Mesendoderm (in vitro differentiated cells): ENCODE data around the gene CSNK1A1L.
A peak's percentile ranks its signal among the peaks of the same experiment; 100 is the strongest.

Experiments
- DNase-seq: peaks from one replicate; pipeline ENCODE4 v3.0.0; 2013
- H2AK5ac ChIP-seq: 2 replicates; pipeline ENCODE4 v1.6.1; 2013; ENCODE audit warnings: low read length, inconsistent platforms
- H2BK120ac ChIP-seq: 2 replicates; pipeline ENCODE4 v1.6.1; 2013; ENCODE audit warnings: low read depth, mild to moderate bottlenecking, low read length, moderate library complexity, mixed read lengths
- H2BK15ac ChIP-seq: replicated peaks from 2 replicates; pipeline ENCODE4 v1.6.1; 2013; ENCODE audit warnings: low read depth, mild to moderate bottlenecking, moderate library complexity
- H2BK5ac ChIP-seq: 2 replicates; pipeline ENCODE4 v1.6.1; 2013; ENCODE audit warnings: low read length, inconsistent platforms
- H3K18ac ChIP-seq: 2 replicates; pipeline ENCODE4 v1.6.1; 2013; ENCODE audit warnings: mild to moderate bottlenecking, low read length, mixed read lengths
- H3K23ac ChIP-seq: one replicate; pipeline ENCODE4 v1.6.1; 2013; ENCODE audit warnings: low read length
- H3K27ac ChIP-seq: 2 replicates; pipeline ENCODE4 v1.5.1; 2013; ENCODE audit warnings: low read depth, mild to moderate bottlenecking, inconsistent platforms, low read length, moderate library complexity
- H3K27me3 ChIP-seq: 2 replicates; pipeline ENCODE4 v1.6.1; 2013; ENCODE audit warnings: low read length, control low read depth, mild to moderate bottlenecking, inconsistent platforms; ENCODE audit not compliant: insufficient read depth, poor library complexity
- H3K36me3 ChIP-seq: 2 replicates; pipeline ENCODE4 v1.6.1; 2013; ENCODE audit warnings: low read length, inconsistent platforms; ENCODE audit not compliant: control insufficient read depth, insufficient read depth
- H3K4ac ChIP-seq: one replicate; pipeline ENCODE4 v1.6.1; 2013; ENCODE audit warnings: low read depth, mild to moderate bottlenecking, low read length, moderate library complexity
- H3K4me1 ChIP-seq: 2 replicates; pipeline ENCODE4 v1.6.1; 2013; ENCODE audit warnings: low read depth, low read length, inconsistent platforms; ENCODE audit not compliant: control insufficient read depth
- H3K4me2 ChIP-seq: 2 replicates; pipeline ENCODE4 v1.6.1; 2013; ENCODE audit warnings: low read length
- H3K4me3 ChIP-seq: 2 replicates; pipeline ENCODE4 v1.5.1; 2013; ENCODE audit warnings: mild to moderate bottlenecking, low read length
- H3K56ac ChIP-seq: one replicate; pipeline ENCODE4 v1.6.1; 2013; ENCODE audit warnings: low read length
- H3K79me1 ChIP-seq: 2 replicates; pipeline ENCODE4 v1.6.1; 2013; ENCODE audit warnings: low read length, inconsistent platforms
- H3K79me2 ChIP-seq: 2 replicates; pipeline ENCODE4 v1.6.1; 2013; ENCODE audit warnings: mild to moderate bottlenecking, low read length; ENCODE audit not compliant: control insufficient read depth, insufficient read depth
- H3K9ac ChIP-seq: 2 replicates; pipeline ENCODE4 v1.6.1; 2013; ENCODE audit warnings: low read length, inconsistent platforms
- H4K5ac ChIP-seq: one replicate; pipeline ENCODE4 v1.6.1; 2013; ENCODE audit warnings: low read length
- H4K8ac ChIP-seq: one replicate; pipeline ENCODE4 v1.6.1; 2013; ENCODE audit warnings: low read depth, mild to moderate bottlenecking, control low read depth, low read length, moderate library complexity
- WGBS: extraction: QIAGEN DNeasy Blood & Tissue Kit; methylation state at CpG from one replicate; pipeline ENCODE4 v1.1.7; 2013; ENCODE audit warnings: low lambda C conversion rate, missing lambda C conversion rate; ENCODE audit not compliant: insufficient coverage; ENCODE audit errors: extremely low coverage; 5-methylcytosine and 5-hydroxymethylcytosine counted together

The CSNK1A1L gene

DNA sequence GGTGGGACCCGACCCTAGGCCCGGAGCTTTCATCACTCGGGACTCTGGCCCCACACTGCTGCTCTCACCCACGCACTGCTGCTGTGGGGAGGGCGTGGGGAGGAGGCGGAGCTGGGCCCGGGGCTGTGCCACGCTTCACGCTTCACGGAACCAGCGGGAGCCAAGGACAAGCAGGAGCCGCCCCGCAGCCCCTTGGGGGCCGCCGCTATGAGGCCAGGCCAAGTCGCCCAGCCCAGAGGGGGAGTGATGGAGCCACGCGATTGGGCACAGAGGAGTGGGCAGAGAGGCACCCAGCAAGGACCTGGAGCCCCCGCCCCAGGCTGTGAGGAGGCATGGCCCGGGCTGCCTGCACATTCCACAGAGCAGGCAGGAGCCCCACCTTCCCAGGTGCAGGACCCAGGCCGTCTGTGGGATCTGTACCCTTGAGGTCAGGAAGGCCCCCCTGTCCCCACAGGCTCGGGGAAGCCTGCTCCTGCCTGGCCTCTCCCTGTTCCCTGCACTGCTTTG, 35.8 kb downstream of the CSNK1A1L start:
- H4K8ac ChIP-seq = no peak overlapping the region
- H2BK5ac ChIP-seq = no peak overlapping the region
- no peak overlapping the region for H4K5ac ChIP-seq
- no peak overlapping the region for H2AK5ac ChIP-seq
- WGBS = no CpG with 5 or more reads among the region's 22 CpGs
- no peak overlapping the region for H3K27ac ChIP-seq
- no peak overlapping the region for H3K9ac ChIP-seq
- H3K23ac ChIP-seq = no peak overlapping the region
- no peak overlapping the region for H3K18ac ChIP-seq
- DNase-seq = no peak
- no peaks in the 10 kb centered on the region for H3K36me3 ChIP-seq
- H3K4me3 ChIP-seq = no peak overlapping the region
- H2BK15ac ChIP-seq = no peak overlapping the region
- H3K56ac ChIP-seq = no peak overlapping the region
- H3K4me2 ChIP-seq = no peak overlapping the region
- no peaks in the 10 kb centered on the region for H3K79me1 ChIP-seq
- H3K4ac ChIP-seq = no peak overlapping the region
- H3K4me1 ChIP-seq = no peaks in the 10 kb centered on the region
- H2BK120ac ChIP-seq = no peak overlapping the region
- H3K27me3 ChIP-seq = no peaks in the 10 kb centered on the region
- no peaks in the 10 kb centered on the region for H3K79me2 ChIP-seq

DNA sequence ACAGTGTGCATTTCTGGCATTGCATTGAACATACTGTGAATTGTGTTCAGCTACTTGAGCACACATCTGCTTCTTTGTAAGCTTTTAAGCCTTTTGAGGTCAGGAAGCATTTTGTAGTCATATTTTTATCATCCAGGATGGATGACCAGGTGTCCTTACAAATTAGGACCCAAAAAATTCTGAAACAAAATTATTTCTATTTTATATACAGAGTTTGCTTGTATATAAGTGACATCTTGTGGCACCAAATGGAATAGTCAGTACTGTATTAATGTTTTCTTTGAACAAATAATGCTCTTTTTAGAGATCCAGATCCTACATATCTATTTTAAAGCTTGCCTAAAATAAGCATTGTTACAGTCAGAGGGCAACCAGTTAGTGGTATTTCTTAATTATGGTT, 36.5 kb downstream of the CSNK1A1L start:
- H2AK5ac ChIP-seq = no peak overlapping the region
- H4K5ac ChIP-seq = no peak overlapping the region
- H3K9ac ChIP-seq = no peak overlapping the region
- H3K4me2 ChIP-seq = no peak overlapping the region
- H2BK5ac ChIP-seq = no peak overlapping the region
- H3K27ac ChIP-seq = no peak overlapping the region
- DNase-seq = no peak
- no peak overlapping the region for H3K56ac ChIP-seq
- no peak overlapping the region for H3K18ac ChIP-seq
- H3K27me3 ChIP-seq = no peaks in the 10 kb centered on the region
- H2BK15ac ChIP-seq = no peak overlapping the region
- H3K4me1 ChIP-seq = no peaks in the 10 kb centered on the region
- no peak overlapping the region for H3K23ac ChIP-seq
- H3K79me1 ChIP-seq = no peaks in the 10 kb centered on the region
- H2BK120ac ChIP-seq = no peak overlapping the region
- H4K8ac ChIP-seq = no peak overlapping the region
- H3K4me3 ChIP-seq = no peak overlapping the region
- H3K79me2 ChIP-seq = no peaks in the 10 kb centered on the region
- no peaks in the 10 kb centered on the region for H3K36me3 ChIP-seq
- no peak overlapping the region for H3K4ac ChIP-seq

DNA sequence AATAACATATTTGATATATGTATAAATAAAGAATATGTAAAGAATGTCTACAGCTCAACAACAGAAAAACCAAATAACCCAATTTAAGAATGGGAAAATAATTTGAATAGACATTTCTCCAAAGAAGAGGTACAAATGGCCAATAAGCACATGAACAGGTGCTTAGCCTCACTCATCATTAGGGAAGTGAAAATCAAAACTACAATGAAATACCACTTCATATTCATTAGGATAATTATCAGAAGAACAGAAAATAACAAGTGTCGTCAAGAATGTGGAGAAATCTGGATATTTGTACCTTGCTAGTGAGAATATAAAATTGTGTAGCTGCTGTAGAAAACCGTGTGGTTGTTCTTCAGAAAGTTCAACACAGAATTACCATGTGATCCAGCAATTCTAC, 37.6 kb downstream of the CSNK1A1L start:
- no peak overlapping the region for H3K23ac ChIP-seq
- H3K27me3 ChIP-seq = no peaks in the 10 kb centered on the region
- no peak overlapping the region for H3K4me3 ChIP-seq

DNA sequence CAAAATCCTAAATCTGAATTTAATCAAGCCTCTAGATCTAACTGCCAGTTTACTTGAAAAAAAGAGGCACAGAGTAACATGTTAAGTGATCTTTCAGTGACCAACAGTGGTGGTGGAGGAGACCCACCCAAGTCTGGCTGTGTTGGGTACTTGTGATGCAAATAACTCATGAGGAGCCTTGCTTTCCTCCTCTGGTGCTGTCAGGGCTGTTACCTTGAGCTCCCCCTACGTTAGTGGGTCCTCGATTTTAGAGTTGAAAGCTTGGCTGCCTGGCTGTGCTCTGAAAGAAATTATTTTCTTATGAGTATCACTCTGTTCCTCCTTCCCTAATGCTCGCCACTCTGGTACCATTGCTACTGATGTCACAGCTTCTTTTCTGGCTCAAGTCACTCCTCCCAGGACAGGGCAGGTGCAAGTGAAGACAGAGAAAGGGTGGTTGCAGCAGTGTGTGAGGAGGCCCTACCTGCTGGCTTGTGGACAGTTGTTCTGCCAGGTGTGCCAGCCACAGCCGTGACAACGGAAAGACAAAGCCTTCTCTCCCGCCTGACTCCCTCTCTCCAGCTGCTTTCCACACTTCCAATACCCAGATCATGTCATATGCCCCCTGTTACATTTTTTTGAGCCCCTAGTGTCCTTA, 39.5 kb downstream of the CSNK1A1L start:
- no peaks in the 10 kb centered on the region for H3K27me3 ChIP-seq
- no peak overlapping the region for H4K8ac ChIP-seq
- H3K56ac ChIP-seq = no peak overlapping the region
- WGBS = no CpG with 5 or more reads among the region's 6 CpGs
- no peak overlapping the region for H3K27ac ChIP-seq
- H3K4me2 ChIP-seq = no peak overlapping the region
- no peak overlapping the region for H3K23ac ChIP-seq
- no peak overlapping the region for H3K4me3 ChIP-seq
- no peak overlapping the region for H2AK5ac ChIP-seq
- H3K18ac ChIP-seq = no peak overlapping the region
- no peak overlapping the region for H4K5ac ChIP-seq
- H3K9ac ChIP-seq = no peak overlapping the region
- H3K4ac ChIP-seq = no peak overlapping the region
- DNase-seq = peak; percentile 8
- H3K36me3 ChIP-seq = no peaks in the 10 kb centered on the region
- no peaks in the 10 kb centered on the region for H3K79me1 ChIP-seq
- H3K4me1 ChIP-seq = no peaks in the 10 kb centered on the region
- no peak overlapping the region for H2BK120ac ChIP-seq
- H3K79me2 ChIP-seq = no peaks in the 10 kb centered on the region
- no peak overlapping the region for H2BK15ac ChIP-seq
- no peak overlapping the region for H2BK5ac ChIP-seq

More for the DNA sequence above, 37.6 kb downstream of the CSNK1A1L start:
- Histone ChIP-seq H2BK5ac (no peak overlapping the region), H3K4ac (no peak overlapping the region), H3K56ac (no peak overlapping the region), H3K79me2 (no peaks in the 10 kb centered on the region), H2BK120ac (no peak overlapping the region), H3K79me1 (no peaks in the 10 kb centered on the region), H3K18ac (no peak overlapping the region), H2BK15ac (no peak overlapping the region), H4K8ac (no peak overlapping the region), H4K5ac (no peak overlapping the region), H2AK5ac (no peak overlapping the region), H3K4me2 (no peak overlapping the region), H3K27ac (no peak overlapping the region), H3K4me1 (no peaks in the 10 kb centered on the region), H3K36me3 (no peaks in the 10 kb centered on the region), H3K9ac (no peak overlapping the region)
- no CpG with 5 or more reads among the region's 2 CpGs for WGBS
- no peak for DNase-seq

DNA sequence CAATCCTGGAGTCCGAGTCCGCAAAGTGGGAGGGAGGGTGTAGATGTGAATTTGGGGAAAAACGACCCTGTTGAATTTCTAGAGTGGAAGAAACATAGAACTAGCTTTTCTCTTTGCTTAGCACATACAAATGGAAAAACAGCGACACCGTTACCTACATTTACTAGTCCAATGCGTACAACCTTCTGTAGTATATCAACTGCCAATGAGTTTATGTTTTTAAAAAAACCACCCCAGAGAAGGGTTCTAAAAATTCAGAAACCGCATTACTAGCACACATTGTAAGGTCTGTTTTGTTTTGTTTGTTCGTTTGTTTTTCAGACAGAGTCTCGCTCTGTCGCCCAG, 45.6 kb downstream of the CSNK1A1L start:
- Histone ChIP-seq H4K5ac (no peak overlapping the region), H3K18ac (no peak overlapping the region), H3K27me3 (no peaks in the 10 kb centered on the region), H2BK120ac (no peak overlapping the region), H3K79me2 (peaks cover 25% of the 10 kb centered on the region), H3K79me1 (peaks cover 2% of the 10 kb centered on the region), H2BK15ac (no peak overlapping the region), H3K4ac (no peak overlapping the region), H3K4me2 (peak overlapping the region; percentile 17), H2AK5ac (no peak overlapping the region), H3K4me1 (no peaks in the 10 kb centered on the region), H2BK5ac (no peak overlapping the region), H3K56ac (peak overlapping the region; percentile 40), H4K8ac (no peak overlapping the region), H3K36me3 (no peaks in the 10 kb centered on the region), H3K27ac (no peak overlapping the region), H3K4me3 (peak overlapping the region; percentile 24), H3K23ac (no peak overlapping the region), H3K9ac (peak overlapping the region; percentile 50)
- no CpG with 5 or more reads among the region's 10 CpGs for WGBS
- DNase-seq = no peak
